A673 (cell line): ENCODE measurements around the gene RIPOR1. TPM values are rescaled to one million over a fixed set of nuclear protein-coding genes. Genes with fewer than 3 reads are reported as not detected.

Experiments used
- BruUV-seq: library from RNA; stranded (reverse); fragments of 400-500 nt; replicated peaks from 2 replicates; lab custom pipeline; 2021; lab: Mats Ljungman, UMichigan
- CTCF ChIA-PET: fragments of 300-600 bp; sonication (Branson Sonifier 250); formaldehyde crosslinking; loops from one replicate; lab custom pipeline; 2022; ENCODE audit warnings: antibody characterized with exemption; lab: Charles Lee
- POLR2A ChIA-PET: fragments of 300-600 bp; sonication (Branson Sonifier 250); formaldehyde crosslinking; loops from one replicate; lab custom pipeline; 2022; ENCODE audit warnings: antibody characterized with exemption; ENCODE audit not compliant: low non-redundant PET; lab: Charles Lee
- DNase-seq: peaks from one replicate; pipeline ENCODE4 v3.0.0-alpha.2; 2015; ENCODE audit warnings: low spot score
- H3K27ac ChIP-seq: fragments of 200-600 bp; sonication (generic); 2 replicates; pipeline ENCODE4 v1.5.1; 2016; ENCODE audit warnings: mixed run types, low read depth, mild to moderate bottlenecking, mixed read lengths, antibody characterized with exemption, low read length; ENCODE audit not compliant: poor library complexity, severe bottlenecking
- H3K27me3 ChIP-seq: fragments of 200-600 bp; sonication (generic); replicated peaks from 2 replicates; pipeline ENCODE4 v1.6.1; 2017; ENCODE audit warnings: mixed run types, low read depth, mild to moderate bottlenecking, mixed read lengths, antibody characterized with exemption, low read length; ENCODE audit not compliant: insufficient read depth, poor library complexity
- H3K36me3 ChIP-seq: fragments of 200-600 bp; sonication (generic); 2 replicates; pipeline ENCODE4 v1.6.1; 2016; ENCODE audit warnings: mixed run types, mild to moderate bottlenecking, mixed read lengths, antibody characterized with exemption, low read length; ENCODE audit not compliant: insufficient read depth, poor library complexity, severe bottlenecking
- H3K4me1 ChIP-seq: fragments of 200-600 bp; sonication (generic); 2 replicates; pipeline ENCODE4 v1.6.1; 2017; ENCODE audit warnings: mixed run types, mild to moderate bottlenecking, mixed read lengths, antibody characterized with exemption, low read length; ENCODE audit not compliant: insufficient read depth, poor library complexity, severe bottlenecking
- H3K4me3 ChIP-seq: fragments of 200-600 bp; sonication (generic); 2 replicates; pipeline ENCODE4 v1.5.1; 2016; ENCODE audit warnings: low read depth, mixed run types, mild to moderate bottlenecking, mixed read lengths, low read length; ENCODE audit not compliant: poor library complexity, severe bottlenecking
- H3K9me3 ChIP-seq: fragments of 200-600 bp; sonication (generic); 2 replicates; pipeline ENCODE4 v1.6.1; 2016; ENCODE audit warnings: mixed run types, low read depth, mild to moderate bottlenecking, mixed read lengths, antibody characterized with exemption, low read length; ENCODE audit not compliant: poor library complexity, severe bottlenecking
- EZH2 ChIP-seq: fragments of 200-600 bp; sonication (generic); IDR thresholded peaks from 2 replicates; pipeline ENCODE4 v1.6.1; 2017; ENCODE audit warnings: borderline replicate concordance, low read depth, mild to moderate bottlenecking, mixed read lengths, antibody characterized with exemption, low read length; ENCODE audit not compliant: poor library complexity, severe bottlenecking
- intact Hi-C: fragments of 100-400 bp; cut with micrococcal nuclease; formaldehyde crosslinking; loops from one replicate; pipeline ENCODE4 v1.10.0; 2022; ENCODE audit not compliant: unreplicated experiment
- total RNA-seq: library from RNA; stranded (reverse); gene quantifications from 2 replicates; pipeline ENCODE4 v1.2.3, GENCODE V29; 2021
- TF ChIP-seq, protein P1 (sequence below): fragments of 300-800, 200-600 bp; sonication (generic); conservative IDR thresholded peaks from 2 replicates; pipeline ENCODE4 v1.5.1; 2017; ENCODE audit warnings: low read depth, mild to moderate bottlenecking, antibody characterized with exemption, low read length, moderate library complexity, mixed read lengths

Gene RIPOR1
- total RNA-seq, 1 experiment from 2014 or later: 22.9 TPM

DNA sequence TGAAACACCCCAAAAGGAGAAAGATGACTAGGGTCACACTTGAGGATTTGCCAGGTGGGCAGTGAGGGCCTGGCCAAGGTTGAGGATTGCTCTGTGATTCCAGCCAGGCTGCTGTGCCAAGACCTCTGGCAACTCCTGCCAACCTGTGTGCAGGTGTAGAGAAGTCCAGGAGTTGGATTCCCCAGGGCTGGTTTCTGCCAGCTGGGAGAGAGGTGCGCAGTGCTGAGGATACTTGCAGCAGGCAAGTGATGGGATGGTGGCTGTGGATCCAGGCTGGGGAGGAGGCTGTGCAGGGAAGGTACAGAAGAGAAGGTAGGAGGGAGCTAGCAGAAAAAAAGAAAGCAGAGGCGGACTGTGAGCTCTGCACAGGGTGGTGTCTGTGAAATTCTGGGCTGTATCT is 6.6 kb downstream of the RIPOR1 start:
- Histone ChIP-seq H3K4me1 (peaks cover 18% of the 10 kb centered on the region), H3K9me3 (no peaks in the 10 kb centered on the region), H3K27me3 (peaks cover 12% of the 10 kb centered on the region), H3K27ac (no peak overlapping the region), H3K4me3 (no peak overlapping the region), H3K36me3 (no peaks in the 10 kb centered on the region)
- ChIA-PET CTCF (no interaction called here), POLR2A (no interaction called here)
- BruUV-seq: no TSS peak
- TF ChIP-seq EZH2: no peak
- TF ChIP-seq, protein P1, sequence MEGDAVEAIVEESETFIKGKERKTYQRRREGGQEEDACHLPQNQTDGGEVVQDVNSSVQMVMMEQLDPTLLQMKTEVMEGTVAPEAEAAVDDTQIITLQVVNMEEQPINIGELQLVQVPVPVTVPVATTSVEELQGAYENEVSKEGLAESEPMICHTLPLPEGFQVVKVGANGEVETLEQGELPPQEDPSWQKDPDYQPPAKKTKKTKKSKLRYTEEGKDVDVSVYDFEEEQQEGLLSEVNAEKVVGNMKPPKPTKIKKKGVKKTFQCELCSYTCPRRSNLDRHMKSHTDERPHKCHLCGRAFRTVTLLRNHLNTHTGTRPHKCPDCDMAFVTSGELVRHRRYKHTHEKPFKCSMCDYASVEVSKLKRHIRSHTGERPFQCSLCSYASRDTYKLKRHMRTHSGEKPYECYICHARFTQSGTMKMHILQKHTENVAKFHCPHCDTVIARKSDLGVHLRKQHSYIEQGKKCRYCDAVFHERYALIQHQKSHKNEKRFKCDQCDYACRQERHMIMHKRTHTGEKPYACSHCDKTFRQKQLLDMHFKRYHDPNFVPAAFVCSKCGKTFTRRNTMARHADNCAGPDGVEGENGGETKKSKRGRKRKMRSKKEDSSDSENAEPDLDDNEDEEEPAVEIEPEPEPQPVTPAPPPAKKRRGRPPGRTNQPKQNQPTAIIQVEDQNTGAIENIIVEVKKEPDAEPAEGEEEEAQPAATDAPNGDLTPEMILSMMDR: no peak
- no peak for DNase-seq
- intact Hi-C loops: no loop called here

DNA sequence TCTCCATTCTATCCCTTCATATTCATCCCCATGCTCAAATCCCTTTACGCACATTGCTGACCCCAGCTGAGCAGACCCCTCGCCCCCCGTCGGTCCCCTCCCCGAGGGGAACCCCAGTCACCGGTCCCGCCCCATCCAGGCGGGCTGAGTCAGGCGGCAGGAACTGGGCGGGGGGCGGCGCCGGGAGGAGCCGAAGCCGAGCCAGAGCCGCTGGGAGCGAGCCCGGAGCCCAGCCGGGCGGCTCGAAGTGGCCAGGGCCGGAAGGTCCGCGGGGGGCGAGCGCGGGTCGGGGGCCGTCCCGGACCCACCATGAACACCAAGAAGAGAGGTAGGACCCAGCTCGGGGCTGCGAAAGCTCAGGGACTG is 8.6 kb downstream of the RIPOR1 start:
- H3K36me3 ChIP-seq: peaks cover 3% of the 10 kb centered on the region
- peaks cover 12% of the 10 kb centered on the region for H3K27me3 ChIP-seq
- intact Hi-C loops: no loop called here
- ChIA-PET POLR2A (no interaction called here), CTCF (interaction anchor here (0.6 kb wide), 1 partner anchor 158 kb away, joined by 5 read pairs; no protein-coding TSS in a partner anchor)
- TF ChIP-seq, protein P1: no peak
- TF ChIP-seq EZH2: no peak
- H3K27ac ChIP-seq: no peak overlapping the region
- no TSS peak for BruUV-seq
- no peak for DNase-seq
- H3K4me1 ChIP-seq: peaks cover 14% of the 10 kb centered on the region
- peak overlapping the region; percentile 60 for H3K4me3 ChIP-seq
- H3K9me3 ChIP-seq: no peaks in the 10 kb centered on the region

DNA sequence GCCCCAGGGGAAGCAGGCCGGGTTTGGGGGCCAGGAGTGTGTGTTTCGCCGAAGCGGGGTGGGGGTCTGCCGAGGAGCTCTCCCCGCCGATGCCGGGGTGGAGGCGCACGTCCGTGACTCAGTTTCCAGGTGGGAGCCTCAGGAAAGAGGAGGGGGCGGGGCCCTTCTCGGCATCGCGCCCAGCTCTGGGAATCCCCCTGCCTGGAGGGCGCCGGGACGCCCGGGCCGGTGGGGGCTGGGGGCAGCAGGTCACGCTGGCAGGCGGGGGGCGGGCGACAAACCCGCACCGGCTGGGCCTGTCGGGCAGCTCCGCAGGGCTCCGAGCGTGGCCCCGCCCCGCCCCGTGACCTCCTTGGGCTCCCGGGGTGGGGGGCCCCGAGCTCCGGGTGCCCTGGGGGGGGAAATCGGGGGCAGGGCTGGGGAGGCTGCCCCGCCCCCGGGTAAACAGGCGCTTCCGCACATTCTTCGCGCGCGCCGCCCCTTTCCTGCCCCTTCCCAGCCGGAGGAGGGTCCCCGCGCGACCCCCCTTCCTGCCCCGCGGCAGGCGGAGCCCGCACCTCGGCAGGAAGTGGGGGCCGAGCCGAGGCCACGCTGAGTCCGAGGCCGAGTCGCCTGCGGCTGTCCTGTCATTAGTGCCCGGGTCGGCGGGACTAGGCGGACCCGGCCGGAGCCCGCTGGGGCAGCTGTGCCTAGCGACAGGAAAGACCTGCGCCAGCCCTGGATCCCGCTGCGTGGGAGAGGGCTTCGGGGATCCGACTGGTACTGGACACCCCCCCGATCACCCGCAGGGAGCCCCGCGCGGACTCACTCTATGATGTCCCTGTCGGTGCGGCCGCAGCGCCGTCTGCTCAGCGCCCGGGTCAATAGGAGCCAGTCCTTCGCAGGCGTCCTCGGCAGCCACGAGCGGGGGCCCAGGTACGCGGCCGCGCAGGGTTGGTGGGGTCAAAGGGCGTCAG is 9.3 kb downstream of the RIPOR1 start:
- H3K27ac ChIP-seq: no peak overlapping the region
- intact Hi-C loops: no loop called here
- POLR2A ChIA-PET: no interaction called here
- BruUV-seq: no TSS peak
- TF ChIP-seq EZH2: no peak
- TF ChIP-seq, protein P1: no peak
- no peaks in the 10 kb centered on the region for H3K9me3 ChIP-seq
- DNase-seq: no peak
- peaks cover 3% of the 10 kb centered on the region for H3K36me3 ChIP-seq
- peaks cover 12% of the 10 kb centered on the region for H3K27me3 ChIP-seq
- H3K4me3 ChIP-seq: peak overlapping the region; percentile 60
- H3K4me1 ChIP-seq: peaks cover 14% of the 10 kb centered on the region
- CTCF ChIA-PET: no interaction called here
